ENCODE results near the gene PPP1R9A. TPM values are rescaled to one million over a fixed set of nuclear protein-coding genes. Genes with fewer than 3 reads are reported as not detected.

The PPP1R9A gene
- total and polyA plus RNA-seq, 10 of the 15 experiments (the other 5 are each of a cell fraction or from before 2014, with no cell fraction given), result 0.04 to 0.12 TPM; not detected in 8

DNA sequence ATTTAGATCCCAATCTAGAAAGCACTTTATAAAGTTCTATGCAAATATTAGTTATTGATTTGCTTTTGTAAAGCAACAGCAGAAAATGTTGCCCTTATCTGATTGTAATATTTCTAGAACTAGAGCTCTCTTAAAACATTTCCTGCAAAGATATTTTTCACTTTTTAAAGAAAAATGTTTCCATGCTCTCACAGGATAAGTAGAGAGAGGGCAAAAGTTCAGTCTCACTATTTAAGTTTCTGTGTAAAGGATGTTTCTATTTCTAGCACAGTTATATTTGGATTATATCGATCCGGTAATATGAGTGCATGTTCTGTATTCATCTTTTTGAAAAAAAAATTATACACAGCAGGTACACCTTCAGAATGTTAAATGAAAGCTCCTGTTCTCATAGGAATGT lies 334.9 kb downstream of the PPP1R9A start (continued):
- TF ChIP-seq, protein P1, sequence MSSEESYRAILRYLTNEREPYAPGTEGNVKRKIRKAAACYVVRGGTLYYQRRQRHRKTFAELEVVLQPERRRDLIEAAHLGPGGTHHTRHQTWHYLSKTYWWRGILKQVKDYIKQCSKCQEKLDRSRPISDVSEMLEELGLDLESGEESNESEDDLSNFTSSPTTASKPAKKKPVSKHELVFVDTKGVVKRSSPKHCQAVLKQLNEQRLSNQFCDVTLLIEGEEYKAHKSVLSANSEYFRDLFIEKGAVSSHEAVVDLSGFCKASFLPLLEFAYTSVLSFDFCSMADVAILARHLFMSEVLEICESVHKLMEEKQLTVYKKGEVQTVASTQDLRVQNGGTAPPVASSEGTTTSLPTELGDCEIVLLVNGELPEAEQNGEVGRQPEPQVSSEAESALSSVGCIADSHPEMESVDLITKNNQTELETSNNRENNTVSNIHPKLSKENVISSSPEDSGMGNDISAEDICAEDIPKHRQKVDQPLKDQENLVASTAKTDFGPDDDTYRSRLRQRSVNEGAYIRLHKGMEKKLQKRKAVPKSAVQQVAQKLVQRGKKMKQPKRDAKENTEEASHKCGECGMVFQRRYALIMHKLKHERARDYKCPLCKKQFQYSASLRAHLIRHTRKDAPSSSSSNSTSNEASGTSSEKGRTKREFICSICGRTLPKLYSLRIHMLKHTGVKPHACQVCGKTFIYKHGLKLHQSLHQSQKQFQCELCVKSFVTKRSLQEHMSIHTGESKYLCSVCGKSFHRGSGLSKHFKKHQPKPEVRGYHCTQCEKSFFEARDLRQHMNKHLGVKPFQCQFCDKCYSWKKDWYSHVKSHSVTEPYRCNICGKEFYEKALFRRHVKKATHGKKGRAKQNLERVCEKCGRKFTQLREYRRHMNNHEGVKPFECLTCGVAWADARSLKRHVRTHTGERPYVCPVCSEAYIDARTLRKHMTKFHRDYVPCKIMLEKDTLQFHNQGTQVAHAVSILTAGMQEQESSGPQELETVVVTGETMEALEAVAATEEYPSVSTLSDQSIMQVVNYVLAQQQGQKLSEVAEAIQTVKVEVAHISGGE (CRISPR knock-in tag; IDR thresholded peaks at IDR 0.05), result no peak
- TF ChIP-seq KDM1A (IDR thresholded peaks at IDR 0.05; ENCODE audit: borderline replicate concordance) (no peak), RUNX3 (IDR thresholded peaks at IDR 0.05; ENCODE audit: low read length) (no peak), MEF2A (IDR thresholded peaks at IDR 0.05; ENCODE audit: insufficient read depth, low read depth, low read length) (no peak), POLR2AphosphoS5 (IDR thresholded peaks at IDR 0.05; ENCODE audit: low read length) (no peak), ATF7 (IDR thresholded peaks at IDR 0.05; ENCODE audit: low read depth) (no peak), ZNF24 (IDR thresholded peaks at IDR 0.05) (no peak), NR2C1 (IDR thresholded peaks at IDR 0.05) (no peak), TBL1XR1 (IDR thresholded peaks at IDR 0.05; ENCODE audit: low read depth, low read length) (no peak), TARDBP (IDR thresholded peaks at IDR 0.05; ENCODE audit: borderline replicate concordance) (no peak), ZSCAN29 (IDR thresholded peaks at IDR 0.05) (no peak), RAD21 (IDR thresholded peaks at IDR 0.05; ENCODE audit: insufficient read depth, low read depth, low read length) (no peak)
- TF ChIP-seq, protein P2, sequence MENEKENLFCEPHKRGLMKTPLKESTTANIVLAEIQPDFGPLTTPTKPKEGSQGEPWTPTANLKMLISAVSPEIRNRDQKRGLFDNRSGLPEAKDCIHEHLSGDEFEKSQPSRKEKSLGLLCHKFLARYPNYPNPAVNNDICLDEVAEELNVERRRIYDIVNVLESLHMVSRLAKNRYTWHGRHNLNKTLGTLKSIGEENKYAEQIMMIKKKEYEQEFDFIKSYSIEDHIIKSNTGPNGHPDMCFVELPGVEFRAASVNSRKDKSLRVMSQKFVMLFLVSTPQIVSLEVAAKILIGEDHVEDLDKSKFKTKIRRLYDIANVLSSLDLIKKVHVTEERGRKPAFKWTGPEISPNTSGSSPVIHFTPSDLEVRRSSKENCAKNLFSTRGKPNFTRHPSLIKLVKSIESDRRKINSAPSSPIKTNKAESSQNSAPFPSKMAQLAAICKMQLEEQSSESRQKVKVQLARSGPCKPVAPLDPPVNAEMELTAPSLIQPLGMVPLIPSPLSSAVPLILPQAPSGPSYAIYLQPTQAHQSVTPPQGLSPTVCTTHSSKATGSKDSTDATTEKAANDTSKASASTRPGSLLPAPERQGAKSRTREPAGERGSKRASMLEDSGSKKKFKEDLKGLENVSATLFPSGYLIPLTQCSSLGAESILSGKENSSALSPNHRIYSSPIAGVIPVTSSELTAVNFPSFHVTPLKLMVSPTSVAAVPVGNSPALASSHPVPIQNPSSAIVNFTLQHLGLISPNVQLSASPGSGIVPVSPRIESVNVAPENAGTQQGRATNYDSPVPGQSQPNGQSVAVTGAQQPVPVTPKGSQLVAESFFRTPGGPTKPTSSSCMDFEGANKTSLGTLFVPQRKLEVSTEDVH (IDR thresholded peaks at IDR 0.05; ENCODE audit: low read depth, partially characterized antibody), result no peak
- TF ChIP-seq, protein P3, sequence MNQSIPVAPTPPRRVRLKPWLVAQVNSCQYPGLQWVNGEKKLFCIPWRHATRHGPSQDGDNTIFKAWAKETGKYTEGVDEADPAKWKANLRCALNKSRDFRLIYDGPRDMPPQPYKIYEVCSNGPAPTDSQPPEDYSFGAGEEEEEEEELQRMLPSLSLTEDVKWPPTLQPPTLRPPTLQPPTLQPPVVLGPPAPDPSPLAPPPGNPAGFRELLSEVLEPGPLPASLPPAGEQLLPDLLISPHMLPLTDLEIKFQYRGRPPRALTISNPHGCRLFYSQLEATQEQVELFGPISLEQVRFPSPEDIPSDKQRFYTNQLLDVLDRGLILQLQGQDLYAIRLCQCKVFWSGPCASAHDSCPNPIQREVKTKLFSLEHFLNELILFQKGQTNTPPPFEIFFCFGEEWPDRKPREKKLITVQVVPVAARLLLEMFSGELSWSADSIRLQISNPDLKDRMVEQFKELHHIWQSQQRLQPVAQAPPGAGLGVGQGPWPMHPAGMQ (IDR thresholded peaks at IDR 0.05; ENCODE audit: borderline replicate concordance), result no peak

Measured in GM12878 (cell line).